ENCODE measurements around the gene FAM200B.
A peak's percentile ranks its signal among the peaks of the same experiment; 100 is the strongest.
"Not testable (repeated sequence)": the region's sequence is repeated elsewhere in the genome, so short reads cannot be mapped to it uniquely, and the experiment has no call there.

FAM200B gene

DNA sequence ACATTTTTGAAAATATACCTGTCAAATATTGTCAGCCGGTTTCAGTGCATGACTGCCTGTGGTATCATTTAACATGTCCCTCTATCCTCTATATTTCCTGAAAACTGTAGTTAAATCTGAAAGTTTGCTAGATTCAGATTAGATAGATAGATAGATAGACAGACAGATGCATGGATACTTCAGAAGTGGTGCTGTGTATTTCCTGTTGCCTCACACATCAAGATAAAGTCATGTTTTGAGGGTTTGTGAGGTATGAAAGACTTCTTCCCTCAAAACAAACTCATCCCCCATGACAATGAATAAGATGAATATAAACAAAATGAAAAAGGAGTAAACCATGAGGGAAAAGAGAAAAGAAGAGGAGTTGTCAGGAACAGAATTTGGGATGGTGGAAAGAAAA is 15.2 kb downstream of the FAM200B start:
- no peak for DNase-seq

DNA sequence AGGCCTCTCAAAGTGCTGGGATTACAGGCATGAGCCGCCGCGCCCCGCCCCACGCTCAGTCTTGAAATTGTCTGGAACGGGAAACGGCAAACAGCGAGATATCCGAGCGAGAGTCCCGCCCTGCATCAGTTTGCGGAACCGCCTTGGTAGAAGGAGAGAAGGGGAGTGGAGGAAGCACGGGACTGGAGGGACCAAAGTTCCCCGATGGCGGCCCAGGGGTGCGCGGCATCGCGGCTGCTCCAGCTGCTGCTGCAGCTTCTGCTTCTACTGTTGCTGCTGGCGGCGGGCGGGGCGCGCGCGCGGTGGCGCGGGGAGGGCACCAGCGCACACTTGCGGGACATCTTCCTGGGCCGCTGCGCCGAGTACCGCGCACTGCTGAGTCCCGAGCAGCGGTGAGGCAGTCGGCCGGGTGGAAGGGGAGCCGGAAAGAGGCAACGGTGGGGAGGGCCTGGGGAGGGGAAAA is 21.3 kb downstream of the FAM200B start, which contains the start of gene BST1:
Gene BST1, plus strand, starts transcription at position 125 of the 463 bp plus-strand sequence. Its CDS starts 80 bp downstream, at position 205.
- DNase-seq: no peak

DNA sequence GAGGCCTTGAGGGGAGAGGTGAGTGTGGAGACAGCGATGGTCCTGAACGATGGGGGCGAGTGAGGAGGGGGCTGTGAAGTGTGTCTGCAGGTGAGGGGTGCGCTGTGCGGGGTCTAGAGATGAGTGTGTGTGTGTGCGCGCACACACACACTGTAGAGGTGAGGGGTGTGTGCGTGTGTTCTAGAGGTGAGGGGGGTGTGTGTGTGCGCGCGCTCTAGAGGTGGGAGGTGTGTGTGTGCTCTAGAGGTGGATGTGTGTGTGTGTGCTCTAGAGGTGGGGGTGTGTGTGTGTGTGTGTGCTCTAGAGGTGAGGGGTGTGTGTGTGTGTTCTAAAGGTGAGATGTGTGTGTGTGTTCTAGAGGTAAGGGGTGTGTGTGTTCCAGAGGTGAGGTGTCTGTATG is 21.8 kb downstream of the FAM200B start:
- DNase-seq: no peak

DNA sequence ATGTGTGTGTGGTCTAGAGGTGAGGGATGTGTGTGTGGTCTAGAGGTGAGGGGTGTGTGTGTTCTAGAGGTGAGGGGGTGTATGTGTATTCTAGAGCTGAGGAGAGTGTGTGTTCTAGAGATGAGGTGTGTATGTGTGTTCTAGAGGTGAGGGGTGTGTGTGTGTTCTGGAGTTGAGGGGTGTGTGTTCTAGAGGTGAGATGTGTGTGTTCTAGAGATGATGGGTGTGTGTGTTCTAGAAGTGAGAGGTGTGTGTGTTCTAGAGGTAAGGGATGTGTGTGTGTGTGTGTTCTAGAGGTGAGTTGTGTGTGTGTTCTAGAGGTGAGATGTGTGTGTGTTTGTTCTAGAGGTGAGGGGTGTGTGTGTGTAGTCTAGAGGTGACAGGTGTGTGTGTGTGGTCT is 22.5 kb downstream of the FAM200B start:
- DNase-seq: no peak

- DNase-seq: no peak
Observed at GRCh38 chr4:15706646-15707362, 25.2 kb downstream of the FAM200B start.

DNA sequence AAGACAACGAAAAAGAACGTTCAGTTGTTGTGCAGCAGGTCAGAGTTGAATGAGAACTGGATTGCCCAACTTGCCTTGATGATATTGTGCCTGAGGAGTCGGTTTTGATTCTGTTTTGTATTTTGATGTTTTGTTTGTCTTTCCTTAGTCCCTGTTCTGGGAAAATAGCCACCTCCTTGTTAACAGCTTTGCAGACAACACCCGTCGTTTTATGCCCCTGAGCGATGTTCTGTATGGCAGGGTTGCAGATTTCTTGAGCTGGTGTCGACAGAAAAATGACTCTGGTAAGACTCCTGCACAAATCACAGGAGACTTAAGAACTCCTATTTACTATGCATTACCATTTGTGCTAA is 25.7 kb downstream of the FAM200B start:
- no peak for DNase-seq

DNA sequence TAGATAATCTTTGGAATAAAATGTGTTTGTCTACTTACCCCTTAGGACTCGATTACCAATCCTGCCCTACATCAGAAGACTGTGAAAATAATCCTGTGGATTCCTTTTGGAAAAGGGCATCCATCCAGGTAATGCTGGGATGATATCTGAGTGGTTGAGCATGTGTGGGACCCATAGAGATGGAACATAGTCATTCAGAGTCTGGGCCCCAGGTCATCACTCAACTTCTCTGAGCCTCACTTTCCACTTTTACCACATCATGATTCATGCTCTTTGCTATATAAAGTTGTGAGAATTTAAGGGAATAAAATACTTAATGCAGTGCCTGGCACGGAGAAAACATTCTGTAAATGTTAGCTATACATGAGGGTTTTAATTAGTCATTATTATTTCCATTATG is 30.1 kb downstream of the FAM200B start:
- DNase-seq: no peak

GRCh38 chr4:15712214-15712613 is 30.6 kb downstream of the FAM200B start:
- no peak for DNase-seq

- DNase-seq: no peak
Observed at GRCh38 chr4:15714141-15714540, 32.5 kb downstream of the FAM200B start.

GRCh38 chr4:15714646-15715435 is 33.2 kb downstream of the FAM200B start:
- DNase-seq: no peak

DNA sequence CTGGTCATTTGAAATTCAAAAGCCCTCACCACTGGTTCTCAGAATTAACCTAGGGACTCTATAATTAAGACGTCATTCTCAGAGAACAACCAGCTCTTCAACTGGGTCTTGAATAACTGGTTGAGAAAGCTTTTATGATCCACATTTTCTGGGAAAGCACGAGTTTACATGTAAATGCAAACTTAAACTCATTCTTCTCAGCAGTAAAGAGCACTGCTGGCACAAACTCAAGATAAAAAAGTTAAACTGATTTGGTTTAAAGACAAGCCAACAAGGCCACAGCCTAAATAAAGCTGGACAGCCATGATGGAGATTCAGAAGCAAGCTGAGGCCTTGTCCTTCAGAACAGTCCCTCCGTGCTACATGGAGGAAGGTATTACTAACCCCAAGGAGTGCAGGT is 34.5 kb downstream of the FAM200B start:
- DNase-seq: no peak

DNA sequence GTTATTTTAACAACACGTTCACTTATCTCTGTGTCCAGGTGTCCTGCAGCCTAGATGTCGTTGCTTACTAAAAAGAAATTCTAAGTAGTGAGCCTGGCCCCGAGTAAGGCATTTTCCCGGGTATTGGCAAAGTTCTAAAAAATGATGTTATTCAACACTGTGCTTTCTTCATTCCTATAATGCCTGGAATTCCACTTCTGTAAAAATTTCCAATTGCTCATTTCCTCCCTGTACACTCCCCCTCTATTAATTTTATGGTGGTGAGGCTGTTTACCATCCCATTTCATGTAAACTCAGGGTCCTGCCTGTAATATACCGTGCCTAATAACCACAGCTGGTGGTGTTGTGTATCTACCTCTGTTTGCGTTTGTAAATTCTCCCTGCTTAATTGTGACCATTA is 35.5 kb downstream of the FAM200B start:
- DNase-seq: no peak

DNA sequence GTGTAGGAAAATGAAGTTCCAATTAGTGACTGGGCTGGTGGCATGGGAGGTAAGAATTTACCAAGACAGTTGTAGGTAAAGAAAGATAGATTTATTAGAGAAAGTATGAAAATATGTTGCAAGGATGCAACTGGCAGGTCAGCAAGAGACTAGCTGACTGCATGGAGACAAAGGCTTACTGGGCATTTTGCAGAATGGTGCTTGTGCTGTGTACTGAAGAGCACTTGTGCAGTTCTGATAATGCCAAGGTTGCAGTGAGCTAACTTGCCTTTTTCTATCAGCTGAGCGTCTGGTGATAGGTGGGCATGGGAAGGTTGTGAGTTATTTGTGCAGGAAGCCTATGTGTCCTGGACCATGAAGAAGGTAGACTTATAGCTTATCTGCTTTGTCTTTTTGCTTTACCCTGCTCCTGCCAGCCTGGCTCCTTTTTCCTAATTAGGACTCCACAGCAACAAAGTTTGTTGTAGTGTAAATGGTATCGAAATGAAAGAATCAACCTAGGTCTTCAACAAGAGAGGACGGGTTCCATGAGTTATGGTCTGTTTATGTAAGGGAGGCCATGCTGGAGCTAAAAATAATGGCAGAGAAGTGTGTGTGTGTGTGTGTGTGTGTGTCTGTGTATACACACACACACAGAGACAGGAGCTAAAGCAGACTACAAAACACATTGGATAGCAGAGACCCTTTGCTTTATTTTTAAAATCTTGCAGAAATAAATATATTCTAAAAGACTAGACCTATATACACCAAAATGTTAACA is 36.2 kb downstream of the FAM200B start:
- no peak for DNase-seq

GRCh38 chr4:15718465-15718864 is 36.8 kb downstream of the FAM200B start:
- DNase-seq: no peak

DNA sequence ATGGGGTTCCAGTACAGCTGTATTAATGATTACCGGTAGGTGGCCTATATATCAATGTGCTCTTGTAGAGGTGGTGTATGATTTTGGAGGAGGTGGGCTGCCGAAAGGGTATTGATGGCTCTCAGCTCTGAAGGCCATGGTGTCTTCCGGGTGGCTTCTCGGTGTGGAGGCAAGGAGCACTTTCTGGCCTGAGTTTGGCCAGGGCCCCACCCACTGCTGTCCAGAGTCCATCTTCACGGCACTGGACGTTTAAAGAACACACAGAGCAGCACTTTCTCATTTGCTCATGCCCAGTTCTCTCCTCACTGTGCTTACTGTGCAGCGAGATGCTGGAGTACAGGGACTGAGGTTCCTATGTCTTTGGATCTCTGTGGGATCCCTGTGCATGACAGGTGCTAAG is 37.3 kb downstream of the FAM200B start:
- DNase-seq: no peak

GRCh38 chr4:15719506-15719905 is 37.9 kb downstream of the FAM200B start:
- no peak for DNase-seq

- DNase-seq: no peak
Observed at GRCh38 chr4:15720851-15721250, 39.2 kb downstream of the FAM200B start.

DNA sequence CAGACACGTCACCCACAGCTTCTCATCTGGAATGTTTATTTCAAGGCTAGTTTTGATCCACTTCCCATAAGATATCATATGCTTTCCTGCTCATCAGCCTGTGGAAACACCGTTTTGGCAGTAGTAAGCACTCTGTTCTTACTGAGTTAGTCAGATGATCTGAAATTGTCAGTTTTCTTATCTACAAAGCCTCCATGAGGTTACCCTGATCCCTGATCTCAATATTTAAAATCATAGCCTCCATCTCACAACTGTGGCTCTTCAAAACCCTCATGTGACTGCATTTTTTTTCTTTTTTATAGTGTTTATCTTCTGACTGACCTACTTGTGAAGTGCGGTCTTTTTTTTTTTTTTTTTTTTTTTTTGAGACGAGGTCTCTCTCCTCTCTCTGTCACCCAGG is 44.0 kb downstream of the FAM200B start:
- no peak for DNase-seq

- peak; percentile 19 to 20 for DNase-seq
Observed at GRCh38 chr4:15729910-15730533, 48.4 kb downstream of the FAM200B start.

GRCh38 chr4:15733061-15733460 is 51.4 kb downstream of the FAM200B start:
- DNase-seq: not testable (repeated sequence)

- DNase-seq: no peak
Observed at GRCh38 chr4:15735536-15735935, 53.9 kb downstream of the FAM200B start.

DNA sequence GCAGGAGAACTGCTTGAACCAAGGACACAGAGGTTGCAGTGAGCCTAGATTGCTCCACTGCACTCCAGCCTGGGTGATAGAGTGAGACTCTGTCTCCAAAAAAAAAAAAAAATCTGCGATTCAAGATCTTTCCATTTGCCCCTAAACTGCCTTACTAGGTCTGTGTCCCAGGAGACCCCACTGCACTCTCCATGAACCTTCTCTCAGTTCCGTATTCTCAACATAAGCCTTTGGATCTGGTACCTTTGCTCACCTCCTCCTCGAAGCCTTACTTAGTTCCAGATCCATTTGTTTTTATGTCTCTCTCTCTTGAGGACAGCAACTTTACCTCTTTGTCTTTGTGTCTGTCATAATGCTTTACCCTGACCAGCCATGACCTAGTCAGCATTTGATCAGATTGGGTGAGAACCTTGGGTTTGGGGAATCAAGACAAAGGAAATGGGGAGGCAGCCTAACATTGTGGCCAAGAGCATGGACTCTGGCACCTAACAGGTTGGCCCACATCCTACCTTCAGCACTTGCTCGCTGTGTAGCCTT is 55.0 kb downstream of the FAM200B start:
- no peak for DNase-seq

DNA sequence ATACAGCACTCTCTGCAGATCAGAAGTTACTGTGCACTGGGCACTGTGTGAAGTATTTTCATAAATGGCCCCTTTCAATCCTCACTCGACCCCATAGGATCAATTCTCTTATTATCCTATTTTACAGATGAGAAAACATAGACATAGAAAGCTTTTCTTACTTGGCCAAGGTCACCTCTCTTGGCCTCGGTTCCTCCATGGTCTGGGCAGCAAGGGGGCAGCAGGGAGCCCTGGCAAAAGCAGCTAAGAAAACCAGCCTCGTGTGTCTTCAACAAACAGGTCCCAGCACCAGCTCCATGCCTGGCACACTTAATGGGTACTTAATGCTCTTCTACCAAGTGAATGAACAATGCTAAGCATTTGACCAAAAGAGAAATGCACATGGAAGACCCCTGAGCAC is 55.6 kb downstream of the FAM200B start:
- no peak for DNase-seq
